NCI-H187 (cell line): ENCODE data around the gene SLC22A23.

Experiments used
- DNase-seq, 2 experiments: peaks; one replicate each; lab custom pipeline; 2025; lab: John Stamatoyannopoulos, UW

SLC22A23 gene

DNA sequence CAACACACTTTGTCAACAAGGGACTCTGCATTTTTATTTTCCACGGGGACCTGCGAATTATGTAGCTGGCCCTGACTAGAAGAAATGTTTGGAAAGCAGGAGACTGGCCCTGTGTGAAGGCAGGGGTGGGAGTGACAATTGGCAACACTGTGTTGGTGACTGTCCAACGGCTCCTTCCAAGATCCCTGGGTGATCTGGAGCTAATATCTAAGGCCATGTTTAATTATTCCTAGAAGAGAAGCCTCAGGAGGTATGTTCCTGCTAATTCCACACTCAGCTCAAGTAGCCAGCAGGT lies 13.7 kb downstream of the SLC22A23 start:
- no peak for DNase-seq

DNA sequence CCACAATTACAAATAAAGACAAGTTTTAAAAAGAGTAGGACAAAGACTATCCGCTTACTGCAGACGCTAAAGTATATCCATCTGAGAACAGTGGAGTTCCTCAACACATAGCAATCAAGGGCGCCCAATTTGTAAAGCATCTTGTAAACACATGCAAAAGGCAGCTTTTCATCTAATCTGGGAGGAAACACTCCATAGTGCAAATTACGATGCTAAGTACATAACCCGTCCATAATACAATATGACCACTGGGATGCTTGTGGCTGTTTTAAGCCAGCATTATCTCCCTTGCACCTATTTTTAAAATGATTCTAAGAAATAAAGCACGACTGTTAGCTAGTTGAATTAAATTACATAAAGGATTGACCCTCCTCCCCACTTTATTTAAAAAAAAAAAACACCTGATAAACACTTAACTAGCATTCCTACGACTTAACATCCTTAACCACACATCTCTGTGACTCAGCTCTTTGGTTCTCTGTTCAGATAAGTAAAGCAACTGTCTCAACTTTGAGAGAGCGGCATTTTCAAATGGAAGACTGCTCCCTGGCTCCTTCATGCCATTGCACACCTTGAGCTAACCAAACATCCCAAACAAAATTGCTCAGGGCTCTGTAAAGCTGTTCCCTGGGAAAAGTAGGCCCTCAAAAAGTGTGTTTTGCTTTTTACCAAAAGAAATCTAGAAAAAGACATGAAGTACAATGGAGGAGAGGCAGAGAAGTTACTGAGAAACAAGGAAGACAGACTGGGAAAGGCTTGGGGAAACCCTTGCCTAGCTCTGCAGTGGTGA lies 14.2 kb downstream of the SLC22A23 start:
- DNase-seq: no peak

DNA sequence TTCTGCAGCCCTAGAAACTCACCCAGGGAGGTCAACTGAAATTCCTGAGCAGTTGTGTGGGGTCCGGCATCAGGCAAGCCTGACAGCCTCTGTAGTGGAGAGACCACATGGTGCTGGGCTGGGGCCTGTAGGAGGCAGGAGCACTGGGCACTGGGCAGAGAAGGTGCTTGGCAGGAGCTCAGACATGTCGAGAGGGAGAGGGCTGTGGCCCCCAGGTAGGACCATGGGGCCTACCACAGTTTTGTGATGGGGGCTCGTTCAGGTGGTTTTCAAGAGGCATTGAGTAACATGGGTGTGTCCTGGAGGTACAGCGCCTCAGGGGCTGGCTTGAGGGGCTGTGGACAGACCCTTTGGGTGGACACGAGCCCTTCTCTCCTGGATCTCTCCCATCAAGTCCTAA lies 15.9 kb downstream of the SLC22A23 start:
- no peak for DNase-seq

DNA sequence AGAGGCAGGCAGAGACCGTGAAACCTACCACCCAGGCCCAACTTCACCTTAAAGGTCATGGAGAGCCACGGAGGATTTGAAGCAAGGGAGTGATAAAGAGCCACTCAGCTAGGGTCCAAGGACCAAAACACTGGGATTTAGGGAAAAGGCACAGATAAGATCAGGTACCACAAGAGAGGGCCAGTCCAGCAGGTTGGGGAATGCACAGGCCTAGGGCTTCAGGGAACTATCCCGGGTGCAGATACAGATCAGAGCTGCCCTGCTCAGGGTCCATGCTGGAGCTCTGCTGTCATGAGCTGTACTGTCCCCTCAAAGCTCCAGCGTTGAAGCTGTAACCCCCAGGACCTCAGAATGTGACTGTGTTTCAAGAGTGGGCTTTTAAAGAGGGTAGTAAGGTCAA lies 16.9 kb downstream of the SLC22A23 start:
- DNase-seq: no peak

DNA sequence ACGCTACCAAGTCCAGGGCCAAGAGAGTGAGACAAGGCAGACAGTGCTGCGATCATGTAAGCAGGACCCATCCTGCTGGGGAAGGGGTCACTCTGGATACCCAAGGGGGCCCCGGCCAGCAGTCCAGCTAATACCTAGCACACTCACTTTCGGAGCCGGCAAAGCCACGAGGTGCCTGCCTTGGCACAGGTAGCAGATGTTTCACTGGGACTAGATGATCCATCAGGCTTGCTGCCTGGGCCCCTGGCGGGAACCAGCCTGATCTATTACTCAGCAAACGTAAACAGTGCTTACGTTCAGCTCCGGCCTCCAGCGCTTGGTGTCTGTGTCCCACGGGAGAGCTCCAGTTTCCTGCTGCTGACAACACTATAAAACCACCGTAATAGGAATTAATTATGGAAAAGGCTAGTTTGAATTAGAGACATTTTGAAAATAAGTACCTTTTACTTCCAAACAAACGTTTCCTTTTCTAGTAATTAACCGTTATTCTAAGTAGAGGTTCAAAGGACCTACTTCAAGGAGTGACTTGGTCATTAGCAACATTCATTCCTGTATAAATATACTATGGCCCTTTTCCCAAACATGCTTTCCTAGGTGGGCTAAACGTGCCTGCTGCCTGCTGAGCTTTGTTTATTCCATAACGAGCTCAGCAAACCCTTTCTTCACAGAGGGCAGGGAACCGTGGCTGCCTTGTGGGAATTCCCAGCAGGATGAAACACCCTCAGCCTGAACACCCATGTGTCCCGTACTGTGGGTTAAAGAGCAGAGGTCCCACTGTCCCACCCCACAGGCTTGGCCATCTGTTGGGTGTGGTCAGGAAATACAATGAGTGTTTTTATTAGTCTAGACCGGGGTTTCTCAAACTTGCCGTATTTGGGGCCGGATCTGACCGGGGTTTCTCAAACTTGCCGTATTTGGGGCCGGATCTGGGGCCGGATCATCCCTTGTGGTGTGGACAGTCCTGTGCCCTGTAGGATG lies 18.4 kb downstream of the SLC22A23 start:
- peak; percentile 32 to 54 for DNase-seq

DNA sequence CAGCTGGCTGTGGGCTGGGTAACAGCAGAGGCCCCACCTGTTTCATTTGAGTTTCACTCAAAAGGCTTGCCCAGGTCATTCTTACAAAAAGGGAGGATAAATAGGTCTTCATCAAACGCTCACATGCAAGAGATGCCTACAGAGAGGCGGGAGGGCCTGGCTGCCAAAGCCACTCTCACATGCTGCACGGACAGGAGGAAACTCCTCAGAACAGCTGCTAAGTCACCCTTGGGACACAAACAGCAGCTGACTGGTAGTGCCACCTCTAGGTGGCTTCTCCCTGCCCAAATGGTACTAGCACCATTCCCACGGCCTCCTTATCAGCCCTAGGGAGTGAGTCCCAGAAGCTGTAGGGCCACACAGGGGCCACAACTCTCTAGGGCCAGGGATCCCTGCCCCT lies 23.8 kb downstream of the SLC22A23 start:
- no peak for DNase-seq

DNA sequence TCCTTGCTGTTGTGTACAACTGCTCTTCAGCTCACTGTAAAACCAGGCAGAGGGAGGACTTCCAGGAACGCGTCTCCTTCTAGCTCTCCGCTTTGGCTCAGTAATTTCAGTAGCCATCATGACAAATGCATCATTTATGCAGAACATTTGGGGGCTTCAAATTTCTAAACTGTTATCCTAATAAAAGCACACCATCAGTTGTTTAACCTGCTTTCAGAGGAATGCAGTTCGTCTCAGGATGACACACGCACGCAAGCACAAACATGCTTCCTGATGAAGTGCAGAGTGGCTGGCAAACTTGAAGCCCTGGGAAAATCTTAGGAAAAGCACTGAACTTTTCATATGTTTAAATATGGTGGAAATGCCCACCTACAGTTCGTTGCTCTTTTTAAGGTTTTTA lies 24.4 kb downstream of the SLC22A23 start:
- no peak for DNase-seq

DNA sequence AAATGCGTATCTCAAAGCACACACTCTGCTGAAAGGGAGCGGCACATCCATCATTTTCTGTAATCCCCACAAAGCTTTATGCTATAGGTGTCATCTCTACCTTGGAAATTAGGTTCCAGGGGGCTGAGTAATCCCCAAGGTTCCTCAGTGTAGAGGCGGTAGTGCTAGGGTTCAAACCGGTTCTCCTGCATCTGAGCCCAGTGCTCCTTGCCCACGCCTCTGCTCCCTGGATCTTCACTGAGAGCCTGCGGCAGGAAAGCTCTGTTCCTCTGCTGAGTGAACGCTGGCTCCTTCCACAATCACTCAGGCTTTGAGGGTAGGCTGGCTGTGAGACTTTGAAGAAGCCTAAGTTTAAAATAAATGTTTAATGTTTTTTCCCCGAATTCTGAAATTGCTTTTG lies 24.9 kb downstream of the SLC22A23 start:
- DNase-seq: no peak

DNA sequence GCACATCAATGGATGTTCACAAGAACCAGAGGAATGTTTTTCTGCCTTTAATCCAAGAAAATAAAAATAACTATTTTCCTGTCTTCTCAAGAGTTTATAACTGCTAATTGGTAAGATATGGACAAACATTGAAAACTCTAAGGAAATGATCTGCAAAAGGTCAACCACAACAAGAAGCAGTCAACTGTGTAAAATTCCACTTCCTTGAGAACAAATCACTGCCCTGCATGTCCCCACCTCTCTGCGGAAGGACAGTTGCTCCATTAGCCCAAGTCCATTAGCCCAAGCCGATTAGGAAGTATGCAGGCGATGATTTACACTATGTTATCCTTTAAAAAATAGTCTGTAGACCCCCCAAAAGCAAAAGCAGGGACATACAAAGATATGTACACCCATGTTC lies 27.6 kb downstream of the SLC22A23 start:
- DNase-seq: no peak

DNA sequence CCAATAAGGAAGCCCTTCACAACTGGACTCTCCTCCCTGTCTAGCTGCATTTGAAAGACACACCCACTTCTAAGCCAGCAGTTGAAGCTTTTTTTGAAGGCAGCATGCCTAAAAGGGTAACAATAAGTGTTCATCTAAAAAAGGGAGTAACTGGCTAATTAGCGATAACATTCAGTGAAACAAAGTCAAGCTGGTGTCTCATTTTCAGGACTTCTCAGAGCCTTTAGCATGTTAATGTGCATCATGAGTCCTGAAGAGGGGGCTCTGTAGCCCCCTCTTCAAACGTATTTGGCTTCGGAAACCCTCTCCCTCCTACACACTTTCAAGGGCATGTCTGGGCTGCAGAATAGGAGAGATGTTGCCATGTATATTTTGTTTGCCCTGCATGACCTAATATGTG lies 28.1 kb downstream of the SLC22A23 start:
- no peak for DNase-seq

DNA sequence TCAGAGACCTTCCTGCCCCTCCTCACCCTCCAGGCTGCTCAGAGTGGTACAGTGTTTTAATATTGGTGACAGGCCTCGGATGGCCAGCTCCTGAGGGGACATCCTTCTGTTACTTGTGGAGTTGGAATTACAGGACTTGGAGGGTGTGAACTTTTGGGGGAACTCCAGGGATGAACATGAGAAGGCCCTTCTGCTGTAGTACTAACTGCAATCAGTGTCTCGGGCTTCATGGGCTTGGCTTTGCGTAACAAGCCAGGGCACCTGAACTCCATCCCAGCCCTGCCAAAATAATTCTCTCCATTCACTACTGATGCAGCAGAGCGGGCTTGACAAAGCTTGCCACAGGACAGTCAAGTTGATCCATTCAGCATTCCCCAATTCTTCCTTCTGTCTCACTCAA lies 28.6 kb downstream of the SLC22A23 start:
- DNase-seq: no peak

DNA sequence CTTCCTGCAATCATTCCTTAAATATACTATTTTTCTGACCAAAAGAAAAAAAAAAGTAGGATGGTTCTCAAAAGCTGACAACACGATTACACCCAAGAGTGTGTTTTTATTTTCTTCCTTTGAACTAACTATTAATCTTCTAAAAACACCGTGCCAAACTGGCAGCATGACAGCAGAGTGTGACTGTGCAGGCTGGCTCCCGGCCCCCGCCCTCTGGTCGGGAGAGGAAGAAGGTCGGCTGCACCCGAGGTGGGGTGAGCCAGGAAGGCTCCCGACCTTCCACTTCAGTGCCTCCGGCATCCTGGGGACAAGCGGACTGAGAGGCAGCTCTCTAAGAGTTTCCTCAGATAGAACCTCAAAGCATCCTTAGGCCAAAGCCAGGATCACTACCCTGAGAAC lies 29.2 kb downstream of the SLC22A23 start:
- no peak for DNase-seq

DNA sequence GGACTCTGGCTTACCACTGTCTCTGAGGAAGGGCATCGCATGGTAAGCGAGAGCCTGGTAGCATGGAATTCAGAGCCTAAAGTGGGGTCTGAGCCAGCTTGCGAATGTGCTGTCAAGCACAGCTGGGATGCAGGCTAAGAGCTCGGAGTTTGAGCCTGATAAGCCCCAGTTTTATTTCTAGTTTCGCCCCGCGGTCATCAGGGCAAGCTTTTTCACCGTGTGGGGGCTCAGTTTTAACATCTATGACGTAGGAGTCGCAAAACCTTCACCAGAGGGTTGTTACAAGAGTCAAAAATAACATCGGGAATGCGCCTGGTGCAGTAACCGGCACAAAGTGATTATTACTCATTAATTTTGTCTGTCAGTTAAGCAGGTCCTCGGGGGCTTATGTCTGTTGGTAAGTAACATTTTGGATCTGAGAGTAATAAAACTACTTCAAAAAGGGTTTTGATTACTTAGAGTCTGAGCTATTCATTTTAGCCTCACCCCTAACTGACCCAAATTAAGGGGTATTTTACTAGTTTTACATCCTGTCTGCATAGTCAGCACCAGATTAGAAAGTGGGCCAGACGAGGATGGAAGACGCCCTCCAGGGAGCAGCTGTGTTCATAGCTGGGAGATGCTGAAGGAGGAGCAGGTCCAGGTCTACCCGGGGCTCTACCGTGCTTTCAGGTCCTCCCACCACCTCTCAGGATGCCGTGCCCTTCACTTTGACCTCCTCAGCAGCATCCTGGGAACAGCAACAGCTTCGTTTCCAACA lies 29.7 kb downstream of the SLC22A23 start:
- no peak for DNase-seq

DNA sequence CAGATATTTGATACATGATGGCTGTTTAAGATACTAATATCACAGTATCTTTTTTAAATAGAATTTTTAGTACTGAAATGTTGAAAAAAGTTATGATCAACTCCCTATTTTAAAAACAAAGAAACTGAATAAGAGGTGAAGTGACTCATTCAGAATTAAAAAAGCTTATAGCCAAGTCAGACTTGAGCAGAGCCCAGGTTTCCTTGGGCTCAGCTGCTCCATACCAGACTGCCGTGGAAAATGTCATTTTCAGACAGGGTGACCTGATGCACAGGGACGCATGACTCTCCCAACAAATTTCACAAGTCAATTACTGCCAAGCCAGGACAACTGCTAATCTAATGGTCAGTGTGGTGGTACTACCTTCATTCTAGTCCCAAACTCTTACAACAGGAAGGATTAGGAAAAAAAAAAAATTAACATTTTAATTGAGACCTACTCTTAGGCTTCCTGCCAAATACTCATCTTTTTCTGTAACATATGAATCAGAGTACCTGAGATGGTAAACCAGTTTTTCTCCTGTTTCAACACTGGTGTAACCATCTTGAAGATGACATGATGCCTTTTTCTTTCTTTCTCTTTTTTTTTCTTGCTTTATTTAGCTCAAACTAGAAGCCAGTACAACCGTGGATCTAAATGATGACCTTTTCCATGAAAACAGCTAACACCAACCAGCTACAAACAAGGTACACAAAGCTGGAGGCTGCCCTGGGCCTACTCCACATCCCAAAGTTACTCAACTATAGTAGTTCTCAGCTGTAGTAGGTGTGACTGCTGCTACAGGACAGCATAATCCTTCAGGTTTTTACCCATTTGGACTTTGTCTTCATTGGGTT lies 30.5 kb downstream of the SLC22A23 start:
- DNase-seq: no peak

DNA sequence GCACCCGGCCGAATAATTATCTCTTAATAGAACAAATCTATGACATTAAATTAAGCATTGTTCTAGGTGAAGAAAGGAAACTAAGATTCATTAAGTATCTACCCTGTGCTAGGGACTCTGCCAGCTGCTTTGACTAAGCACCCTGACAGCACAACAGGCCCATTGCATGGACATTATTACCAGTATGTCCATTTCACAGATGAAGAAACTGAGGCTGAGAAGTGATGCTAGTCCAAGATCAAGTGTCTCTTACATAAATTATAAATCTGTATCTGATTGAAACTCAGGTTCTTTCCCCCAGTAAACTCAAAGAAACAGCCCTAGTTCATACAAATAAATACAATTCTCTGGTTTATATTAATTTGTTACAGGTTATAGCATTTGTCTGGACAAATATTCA lies 31.3 kb downstream of the SLC22A23 start:
- no peak for DNase-seq

DNA sequence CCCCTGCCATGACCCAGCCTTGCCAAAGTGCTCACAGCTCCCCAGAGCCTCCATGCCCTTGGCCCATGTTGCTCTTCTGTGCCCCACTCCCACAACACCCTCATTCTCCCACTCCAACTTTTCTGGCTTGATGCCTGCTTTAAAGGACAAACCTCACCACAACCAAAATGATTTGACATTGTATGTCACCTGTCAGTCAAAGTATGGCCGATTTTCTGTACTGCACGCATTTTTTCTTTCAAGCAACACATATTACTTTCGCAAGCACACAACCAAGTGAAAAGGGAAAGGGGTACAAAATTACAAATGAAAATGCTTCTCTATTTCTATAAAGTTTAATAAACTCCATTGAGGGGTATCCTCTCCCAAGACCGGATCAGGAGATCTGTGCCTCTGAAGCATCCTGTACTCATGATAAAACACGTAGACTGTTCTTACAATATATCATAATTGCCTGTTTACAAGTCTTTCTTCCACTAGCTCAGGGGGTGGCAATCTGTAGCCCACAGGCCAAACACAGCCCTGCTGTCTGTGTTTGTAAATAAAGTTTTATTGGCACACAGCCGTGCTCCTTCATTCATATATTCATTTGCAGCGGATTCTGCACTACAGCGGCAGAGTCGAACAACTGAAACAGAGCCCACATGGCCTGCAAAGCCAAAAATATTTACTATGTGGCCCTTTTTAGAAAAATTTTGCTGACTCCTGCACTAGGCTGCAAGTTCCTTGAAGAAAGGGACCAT lies 32.5 kb downstream of the SLC22A23 start:
- DNase-seq: no peak

DNA sequence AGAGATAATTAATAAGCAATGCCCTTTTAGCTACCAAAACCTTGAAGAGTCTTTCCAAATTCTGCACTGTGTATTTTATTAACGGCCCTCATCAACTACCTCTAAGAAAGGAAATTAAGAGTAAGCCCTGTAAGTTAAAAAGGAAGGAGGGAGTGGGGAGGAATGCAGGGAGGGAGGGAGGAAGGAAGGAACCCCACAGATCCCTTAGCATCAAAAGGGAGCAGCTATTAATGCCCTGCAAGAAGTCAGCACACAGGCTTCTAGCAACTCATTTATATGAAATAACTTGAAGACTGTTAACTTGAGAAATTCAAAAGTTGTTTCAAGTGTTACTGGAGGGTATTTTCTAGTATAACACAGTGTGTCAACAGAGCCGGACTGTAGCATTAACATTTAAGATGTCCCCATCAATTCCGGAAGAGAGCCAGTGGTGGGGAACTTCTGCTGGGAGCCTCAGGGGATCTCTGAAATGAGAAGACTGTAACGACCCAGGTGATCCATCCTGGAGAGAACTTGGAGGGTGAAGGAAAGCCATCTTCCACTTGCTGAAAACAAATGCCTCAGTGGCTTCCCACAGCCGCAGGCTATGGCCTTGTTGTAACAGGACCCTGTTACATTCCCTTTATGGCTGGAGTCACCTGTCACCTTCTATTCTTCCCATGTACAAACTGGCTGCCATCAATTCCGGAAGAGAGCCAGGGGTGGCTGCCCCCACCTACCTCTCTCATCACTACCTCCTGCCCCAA lies 33.2 kb downstream of the SLC22A23 start:
- DNase-seq: no peak

DNA sequence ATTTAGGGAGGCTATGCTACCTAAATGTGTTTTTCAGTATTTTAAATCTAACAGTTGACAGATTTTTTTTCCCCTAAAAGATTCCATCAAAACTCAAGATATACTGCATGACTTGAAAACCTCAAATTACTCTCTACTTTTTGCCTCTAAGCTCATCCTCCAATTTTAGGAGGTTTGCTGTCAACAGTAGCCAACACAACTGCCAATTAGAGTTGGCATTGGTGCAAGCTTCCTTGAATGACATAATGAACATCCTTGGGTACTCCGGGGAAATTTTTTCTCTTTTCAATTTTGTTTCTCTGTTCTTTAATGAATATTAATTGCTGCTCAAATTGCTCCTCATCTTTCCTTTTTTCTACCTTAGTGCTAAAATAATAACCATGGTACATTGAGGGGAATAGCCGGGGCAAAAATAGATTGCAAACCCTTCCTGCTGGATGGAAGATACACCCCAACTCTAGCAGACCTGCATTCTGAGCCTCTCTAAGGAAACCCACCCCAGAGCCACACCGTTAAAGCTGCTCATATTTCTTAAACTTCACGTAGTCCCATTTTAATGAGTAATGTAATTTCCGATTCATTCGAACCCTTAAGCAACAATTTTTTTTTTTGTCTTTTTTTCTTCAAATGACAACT lies 34.3 kb downstream of the SLC22A23 start:
- no peak for DNase-seq

DNA sequence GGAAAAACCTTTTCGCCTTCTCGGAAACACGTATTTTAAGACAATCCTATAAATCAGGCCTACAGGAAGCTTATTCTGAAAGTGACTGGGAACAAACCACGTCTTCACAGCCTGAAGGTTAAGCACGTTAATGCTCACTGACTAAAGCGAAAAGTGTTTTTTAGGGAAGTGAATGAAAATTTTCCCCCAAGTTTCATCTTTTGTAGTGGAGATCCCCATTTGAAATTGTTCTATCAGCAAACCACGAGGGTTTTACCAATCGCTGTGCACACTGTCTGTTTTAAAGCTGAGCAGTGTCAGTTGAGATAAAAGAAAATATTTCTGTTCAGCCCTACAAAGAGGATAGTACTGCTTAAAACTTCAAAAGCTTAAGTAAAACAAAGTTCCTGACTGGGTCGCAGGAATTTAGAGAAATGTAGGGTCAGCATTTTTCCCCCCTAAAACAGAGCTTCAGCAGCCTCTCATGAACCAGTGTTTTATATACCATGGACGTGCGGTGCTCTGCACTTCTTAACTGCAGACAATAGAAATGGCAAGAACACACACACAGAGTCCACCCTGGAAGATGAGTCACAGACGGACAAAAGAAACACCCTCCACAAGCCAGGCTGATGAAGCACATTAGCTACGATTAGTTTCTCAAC lies 34.9 kb downstream of the SLC22A23 start:
- DNase-seq: no peak
